Mucosa of stomach (tissue), 1 donor: ENCODE data around the gene ARHGAP21.

ENCODE experiments used
- H3K27me3 ChIP-seq: one replicate; pipeline ENCODE4 v1.7.0; 2013; ENCODE audit warnings: mild to moderate bottlenecking, low read length; ENCODE audit not compliant: control insufficient read depth, insufficient read depth
- H3K36me3 ChIP-seq: one replicate; pipeline ENCODE4 v1.7.0; 2013; ENCODE audit warnings: low read length; ENCODE audit not compliant: control insufficient read depth, insufficient read depth
- H3K4me1 ChIP-seq: one replicate; pipeline ENCODE4 v1.7.0; 2013; ENCODE audit warnings: mild to moderate bottlenecking, low read length; ENCODE audit not compliant: control insufficient read depth, insufficient read depth
- H3K4me3 ChIP-seq: one replicate; pipeline ENCODE4 v1.7.0; 2013; ENCODE audit warnings: low read length
- H3K9ac ChIP-seq: one replicate; pipeline ENCODE4 v1.7.0; 2013; ENCODE audit warnings: mild to moderate bottlenecking, low read length, moderate library complexity
- H3K9me3 ChIP-seq: one replicate; pipeline ENCODE4 v1.7.0; 2013; ENCODE audit warnings: mild to moderate bottlenecking, low read length, moderate library complexity; ENCODE audit not compliant: control insufficient read depth
- donor health status: Pancreatic carcinoma.

ARHGAP21 gene

GRCh38 chr10:24617771-24618396, 105.8 kb downstream of the ARHGAP21 start:
- Histone ChIP-seq H3K36me3 (no peaks in the 10 kb centered on the region), H3K27me3 (no peaks in the 10 kb centered on the region), H3K9ac (no peak overlapping the region), H3K9me3 (no peaks in the 10 kb centered on the region), H3K4me1 (no peaks in the 10 kb centered on the region), H3K4me3 (no peak overlapping the region)

GRCh38 chr10:24616536-24616935, 107.2 kb downstream of the ARHGAP21 start:
- Histone ChIP-seq H3K36me3 (no peaks in the 10 kb centered on the region), H3K4me3 (no peak overlapping the region)

GRCh38 chr10:24606021-24606420, 117.7 kb downstream of the ARHGAP21 start:
- H3K4me1 ChIP-seq = peaks cover 7% of the 10 kb centered on the region
- no peaks in the 10 kb centered on the region for H3K9me3 ChIP-seq
- H3K36me3 ChIP-seq = no peaks in the 10 kb centered on the region
- no peak overlapping the region for H3K4me3 ChIP-seq
- H3K27me3 ChIP-seq = no peaks in the 10 kb centered on the region
- H3K9ac ChIP-seq = no peak overlapping the region

More at GRCh38 chr10:24616536-24616935, 107.2 kb downstream of the ARHGAP21 start:
- Histone ChIP-seq H3K9ac (no peak overlapping the region), H3K27me3 (no peaks in the 10 kb centered on the region), H3K9me3 (no peaks in the 10 kb centered on the region), H3K4me1 (no peaks in the 10 kb centered on the region)

- H3K9me3 ChIP-seq = no peaks in the 10 kb centered on the region
- H3K27me3 ChIP-seq = no peaks in the 10 kb centered on the region
- no peaks in the 10 kb centered on the region for H3K36me3 ChIP-seq
- no peak overlapping the region for H3K9ac ChIP-seq
- no peak overlapping the region for H3K4me3 ChIP-seq
- peaks cover 7% of the 10 kb centered on the region for H3K4me1 ChIP-seq
These were observed 118.5 kb downstream of the ARHGAP21 start for GRCh38 chr10:24605141-24605540.

GRCh38 chr10:24603333-24603732, 120.4 kb downstream of the ARHGAP21 start:
- Histone ChIP-seq H3K4me1 (peaks cover 7% of the 10 kb centered on the region), H3K27me3 (no peaks in the 10 kb centered on the region), H3K9ac (no peak overlapping the region), H3K4me3 (no peak overlapping the region), H3K36me3 (peaks cover 7% of the 10 kb centered on the region), H3K9me3 (no peaks in the 10 kb centered on the region)

- Histone ChIP-seq H3K9me3 (no peaks in the 10 kb centered on the region), H3K4me3 (no peak overlapping the region), H3K36me3 (peaks cover 11% of the 10 kb centered on the region), H3K9ac (no peak overlapping the region), H3K4me1 (no peaks in the 10 kb centered on the region), H3K27me3 (no peaks in the 10 kb centered on the region)
These were observed 125.7 kb downstream of the ARHGAP21 start for GRCh38 chr10:24597961-24598360.

GRCh38 chr10:24597426-24597825, 126.3 kb downstream of the ARHGAP21 start:
- peaks cover 11% of the 10 kb centered on the region for H3K36me3 ChIP-seq
- H3K9me3 ChIP-seq = no peaks in the 10 kb centered on the region
- H3K4me3 ChIP-seq = no peak overlapping the region
- no peaks in the 10 kb centered on the region for H3K4me1 ChIP-seq
- H3K9ac ChIP-seq = no peak overlapping the region
- no peaks in the 10 kb centered on the region for H3K27me3 ChIP-seq

GRCh38 chr10:24596217-24596930, 127.3 kb downstream of the ARHGAP21 start:
- Histone ChIP-seq H3K27me3 (no peaks in the 10 kb centered on the region), H3K9me3 (no peaks in the 10 kb centered on the region), H3K4me3 (no peak overlapping the region), H3K4me1 (no peaks in the 10 kb centered on the region), H3K9ac (no peak overlapping the region), H3K36me3 (peaks cover 11% of the 10 kb centered on the region)

- Histone ChIP-seq H3K36me3 (no peaks in the 10 kb centered on the region), H3K4me3 (no peak overlapping the region), H3K27me3 (no peaks in the 10 kb centered on the region), H3K9me3 (no peaks in the 10 kb centered on the region), H3K9ac (no peak overlapping the region), H3K4me1 (no peaks in the 10 kb centered on the region)
These were observed 132.8 kb downstream of the ARHGAP21 start for GRCh38 chr10:24590697-24591457.

- Histone ChIP-seq H3K27me3 (no peaks in the 10 kb centered on the region), H3K4me3 (no peak overlapping the region), H3K36me3 (no peaks in the 10 kb centered on the region), H3K4me1 (no peaks in the 10 kb centered on the region), H3K9me3 (no peaks in the 10 kb centered on the region), H3K9ac (no peak overlapping the region)
These were observed 134.4 kb downstream of the ARHGAP21 start for GRCh38 chr10:24589265-24589664.

- Histone ChIP-seq H3K36me3 (no peaks in the 10 kb centered on the region), H3K9ac (no peak overlapping the region), H3K4me1 (no peaks in the 10 kb centered on the region), H3K4me3 (no peak overlapping the region), H3K9me3 (no peaks in the 10 kb centered on the region), H3K27me3 (no peaks in the 10 kb centered on the region)
These were observed 143.8 kb downstream of the ARHGAP21 start for GRCh38 chr10:24579906-24580305.

GRCh38 chr10:24579448-24579847, 144.2 kb downstream of the ARHGAP21 start:
- Histone ChIP-seq H3K36me3 (no peaks in the 10 kb centered on the region), H3K9me3 (no peaks in the 10 kb centered on the region), H3K9ac (no peak overlapping the region), H3K4me1 (no peaks in the 10 kb centered on the region), H3K27me3 (no peaks in the 10 kb centered on the region), H3K4me3 (no peak overlapping the region)
